Kidney (tissue), 14 donors: ENCODE measurements around the gene SALL3. TPM values are rescaled to one million over a fixed set of nuclear protein-coding genes. Genes with fewer than 3 reads are reported as not detected.
A peak's percentile ranks its signal among the peaks of the same experiment; 100 is the strongest.

Experiments
- DNase-seq, 5 donors: peaks; one replicate each; pipeline ENCODE4 v3.0.0-alpha.2; 2013 to 2020
- FAIRE-seq: peaks from 2 replicates; lab custom pipeline; 2012; peaks lifted over from hg19 to GRCh38; lab: Jason Lieb, UNC
- H3K27ac ChIP-seq, 2 donors: one replicate each; pipeline ENCODE4 v1.7.0; 2013; ENCODE audit warnings: low read depth in 2 of 2, low read length in 2 of 2, inconsistent platforms in 1 of 2
- H3K27me3 ChIP-seq: one replicate; pipeline ENCODE4 v1.7.1; 2013; ENCODE audit warnings: low read length, inconsistent platforms; ENCODE audit not compliant: control insufficient read depth, insufficient read depth
- H3K36me3 ChIP-seq, 3 donors: one replicate each; pipeline versions ENCODE4 v1.7.0 to v1.7.1; 2013; ENCODE audit warnings: low read length in 3 of 3, control low read depth in 1 of 3, inconsistent platforms in 1 of 3; ENCODE audit not compliant: insufficient read depth in 3 of 3, control insufficient read depth in 2 of 3
- H3K4me1 ChIP-seq, 3 donors: one replicate each; pipeline versions ENCODE4 v1.7.0 to v1.7.1; 2013; ENCODE audit warnings: low read length in 3 of 3, inconsistent platforms in 1 of 3, low read depth in 1 of 3; ENCODE audit not compliant: control insufficient read depth in 2 of 3, insufficient read depth in 2 of 3
- H3K4me3 ChIP-seq, 3 donors: one replicate each; pipeline versions ENCODE4 v1.7.0 to v1.8.1; 2013; ENCODE audit warnings: low read length in 3 of 3, control low read depth in 1 of 3, inconsistent platforms in 1 of 3
- H3K9ac ChIP-seq, 3 donors: one replicate each; pipeline versions ENCODE4 v1.7.0 to v1.7.1; 2013; ENCODE audit warnings: low read length in 3 of 3, control low read depth in 1 of 3, inconsistent platforms in 1 of 3
- H3K9me3 ChIP-seq, 3 donors: one replicate each; pipeline versions ENCODE4 v1.7.0 to v1.7.1; 2013; ENCODE audit warnings: low read length in 3 of 3, control low read depth in 1 of 3, inconsistent platforms in 1 of 3; ENCODE audit not compliant: control insufficient read depth in 2 of 3, insufficient read depth in 1 of 3
- intact Hi-C: fragments of 100-400 bp; cut with DNase I; formaldehyde crosslinking; loops from one replicate; pipeline ENCODE4 v1.11.1; 2022
- polyA plus RNA-seq: library from polyadenylated mRNA; stranded (reverse); fragments of 350-450 nt; fragmentation: Illumina TruSeq; extraction: RNeasy Lipid Tissue Mini Kit (QIAGEN cat#74804); gene quantifications from one replicate; pipeline ENCODE4 v1.2.3, GENCODE V29; 2014; ENCODE audit warnings: low read depth, low replicate concordance; ENCODE audit not compliant: insufficient read depth
- total RNA-seq: library from RNA; stranded (reverse); fragmentation: NEBNext Ultra II Directional; extraction: Animal tissue kit (Norgen Biotek cat#: 25700); gene quantifications from one replicate; pipeline ENCODE4 v1.2.1, GENCODE V29; 2021
- TF ChIP-seq, protein P1 (sequence below): IDR thresholded peaks from 3 replicates; pipeline ENCODE4 v1.5.1; 2012; ENCODE audit warnings: mild to moderate bottlenecking, moderate library complexity, borderline replicate concordance; ENCODE audit not compliant: insufficient read depth; ENCODE audit errors: extremely low read depth
- donor health status: control.
- donor health status: control.
- donor health status: control.
- donor health status: control.
- donor health status: control.
- donor health status: DM: yes; HTN: yes; CAD: no.
- donor health status: Normal renal cell carcinoma (clear cell type).

The SALL3 gene
- total and polyA plus RNA-seq, 2 donors from 2014 or later, result 2.0 to 5.5 TPM

- H3K4me1 ChIP-seq, result no peaks in the 10 kb centered on the region
- TF ChIP-seq, protein P1, sequence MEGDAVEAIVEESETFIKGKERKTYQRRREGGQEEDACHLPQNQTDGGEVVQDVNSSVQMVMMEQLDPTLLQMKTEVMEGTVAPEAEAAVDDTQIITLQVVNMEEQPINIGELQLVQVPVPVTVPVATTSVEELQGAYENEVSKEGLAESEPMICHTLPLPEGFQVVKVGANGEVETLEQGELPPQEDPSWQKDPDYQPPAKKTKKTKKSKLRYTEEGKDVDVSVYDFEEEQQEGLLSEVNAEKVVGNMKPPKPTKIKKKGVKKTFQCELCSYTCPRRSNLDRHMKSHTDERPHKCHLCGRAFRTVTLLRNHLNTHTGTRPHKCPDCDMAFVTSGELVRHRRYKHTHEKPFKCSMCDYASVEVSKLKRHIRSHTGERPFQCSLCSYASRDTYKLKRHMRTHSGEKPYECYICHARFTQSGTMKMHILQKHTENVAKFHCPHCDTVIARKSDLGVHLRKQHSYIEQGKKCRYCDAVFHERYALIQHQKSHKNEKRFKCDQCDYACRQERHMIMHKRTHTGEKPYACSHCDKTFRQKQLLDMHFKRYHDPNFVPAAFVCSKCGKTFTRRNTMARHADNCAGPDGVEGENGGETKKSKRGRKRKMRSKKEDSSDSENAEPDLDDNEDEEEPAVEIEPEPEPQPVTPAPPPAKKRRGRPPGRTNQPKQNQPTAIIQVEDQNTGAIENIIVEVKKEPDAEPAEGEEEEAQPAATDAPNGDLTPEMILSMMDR, result no peak
- no peak overlapping the region for H3K27ac ChIP-seq
- peaks cover 65% of the 10 kb centered on the region for H3K27me3 ChIP-seq
- H3K9me3 ChIP-seq, result no peaks in the 10 kb centered on the region
- H3K4me3 ChIP-seq, result peak overlapping the region in 1 of 3 donors; percentile 9
- H3K36me3 ChIP-seq, result no peaks in the 10 kb centered on the region
- no peak overlapping the region for H3K9ac ChIP-seq
- intact Hi-C loops, result no loop called here
- FAIRE-seq (no peak), DNase-seq (peak in 2 of 5 donors; percentile 24 to 49)
Observed at GRCh38 chr18:78980777-78981380, 1.3 kb downstream of the SALL3 start.

- TF ChIP-seq, protein P1, result no peak
- Histone ChIP-seq H3K36me3 (no peaks in the 10 kb centered on the region), H3K27ac (no peak overlapping the region), H3K27me3 (peaks cover 66% of the 10 kb centered on the region), H3K9ac (no peak overlapping the region), H3K9me3 (no peaks in the 10 kb centered on the region), H3K4me3 (peak overlapping the region in 2 of 3 donors; percentile 9), H3K4me1 (no peaks in the 10 kb centered on the region)
- intact Hi-C loops, result no loop called here
- FAIRE-seq (no peak), DNase-seq (peak in 1 of 5 donors; percentile 48)
Observed at GRCh38 chr18:78981394-78981831, 1.8 kb downstream of the SALL3 start.

- Histone ChIP-seq H3K36me3 (no peaks in the 10 kb centered on the region), H3K4me1 (no peaks in the 10 kb centered on the region), H3K27ac (peak overlapping the region in 1 of 2 donors; percentile 11), H3K9me3 (no peaks in the 10 kb centered on the region), H3K9ac (no peak overlapping the region), H3K27me3 (peaks cover 62% of the 10 kb centered on the region), H3K4me3 (peak overlapping the region in 2 of 3 donors; percentile 12 to 20)
- FAIRE-seq (no peak), DNase-seq (no peak)
- intact Hi-C loops, result no loop called here
- TF ChIP-seq, protein P1, result no peak
Observed at GRCh38 chr18:78981989-78982620, 2.5 kb downstream of the SALL3 start.
